ENCODE data around the gene SUGP2. TPM values are rescaled to one million over a fixed set of nuclear protein-coding genes. Genes with fewer than 3 reads are reported as not detected.
A peak's percentile ranks its signal among the peaks of the same experiment; 100 is the strongest.

SUGP2 gene
- total and polyA plus RNA-seq, 9 of the 15 experiments (the other 6 are each of a cell fraction or from before 2014, with no cell fraction given), result 13.1 to 101 (median 63.1) TPM

- TF ChIP-seq ZNF407 (IDR thresholded peaks at IDR 0.05; ENCODE audit: low read depth), result no peak
- no peak; the same call in 1 of the 2 replicates for TF ChIP-seq ESRRA (IDR thresholded peaks at IDR 0.05; ENCODE audit: borderline replicate concordance, low read depth)
- peak; percentile 100 for TF ChIP-seq PKNOX1 (IDR thresholded peaks at IDR 0.05)
- no peak for TF ChIP-seq SNAPC5 (CRISPR knock-in tag; IDR thresholded peaks at IDR 0.05)
- TF ChIP-seq BCLAF1 (IDR thresholded peaks at IDR 0.05; ENCODE audit: borderline replicate concordance in 1 of 2, control insufficient read depth in 1 of 2, low read depth in 2 of 2, low read length in 1 of 2), result no peak
- TF ChIP-seq ELF4 (CRISPR knock-in tag; IDR thresholded peaks at IDR 0.05), result peak; percentile 11; the same call in 1 of the 2 replicates
- peak; percentile 98 for TF ChIP-seq EGR1 (conservative IDR thresholded peaks at IDR 0.05)
- no peak for TF ChIP-seq ZNF277 (CRISPR knock-in tag; IDR thresholded peaks at IDR 0.05; ENCODE audit: borderline replicate concordance)
- no peak for TF ChIP-seq NR2C2 (CRISPR knock-in tag; IDR thresholded peaks at IDR 0.05)
- TF ChIP-seq NR2C2 (tag; IDR thresholded peaks at IDR 0.05), result peak; percentile 58
- peak; percentile 18 for TF ChIP-seq BRD9 (IDR thresholded peaks at IDR 0.05; ENCODE audit: low read depth, partially characterized antibody)
- no peak for TF ChIP-seq ZNF175 (CRISPR knock-in tag; IDR thresholded peaks at IDR 0.05; ENCODE audit: low read depth)
Measured at GRCh38 chr19:19063183-19064097, 30.1 kb upstream of the SUGP2 start, which contains the start of gene SLC25A42 (continued).

All from K562 (cell line).